ENCODE results near the gene ACOX3.
"Not testable (repeated sequence)": the region's sequence is repeated elsewhere in the genome, so short reads cannot be mapped to it uniquely, and the experiment has no call there.

Gene ACOX3

DNA sequence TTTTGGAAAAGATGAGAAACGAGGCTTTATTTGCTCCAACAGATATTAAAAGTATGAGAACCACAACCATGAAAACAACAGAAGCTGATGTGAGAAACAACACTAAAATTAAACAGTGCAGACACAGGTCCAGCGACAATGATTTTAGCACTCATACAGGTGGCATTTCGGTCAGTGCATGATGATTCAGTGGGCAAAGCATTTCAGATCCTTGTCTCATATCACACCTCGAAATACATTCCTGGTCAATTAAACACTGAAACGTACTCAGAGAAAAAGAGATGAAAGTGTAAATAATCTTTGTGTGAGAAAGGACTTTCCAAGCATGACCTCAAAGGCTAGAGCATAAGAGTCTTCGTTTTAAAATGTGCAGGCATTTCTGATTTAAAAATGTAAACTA, 85.2 kb downstream of the ACOX3 start:
- Histone ChIP-seq H3K4me3 (ENCODE audit: insufficient read depth, low read depth, low read length, poor library complexity, severe bottlenecking) (no peak overlapping the region), H3K36me3 (ENCODE audit: control insufficient read depth, insufficient read depth, low read length) (no peaks in the 10 kb centered on the region), H3K9me3 (ENCODE audit: control insufficient read depth, low read length) (no peaks in the 10 kb centered on the region), H3K27me3 (replicated peaks; ENCODE audit: control insufficient read depth, insufficient read depth, low read length, poor library complexity, severe bottlenecking) (no peaks in the 10 kb centered on the region), H3K4me1 (ENCODE audit: control insufficient read depth, insufficient read depth, low read length, poor library complexity, severe bottlenecking) (no peaks in the 10 kb centered on the region), H3K27ac (ENCODE audit: insufficient read depth, low read length, poor library complexity, severe bottlenecking) (no peak overlapping the region)
- DNase-seq, result no peak

- Histone ChIP-seq H3K9me3 (ENCODE audit: control insufficient read depth, low read length) (no peaks in the 10 kb centered on the region), H3K36me3 (ENCODE audit: control insufficient read depth, insufficient read depth, low read length) (no peaks in the 10 kb centered on the region), H3K4me1 (ENCODE audit: control insufficient read depth, insufficient read depth, low read length, poor library complexity, severe bottlenecking) (no peaks in the 10 kb centered on the region), H3K27me3 (replicated peaks; ENCODE audit: control insufficient read depth, insufficient read depth, low read length, poor library complexity, severe bottlenecking) (no peaks in the 10 kb centered on the region), H3K27ac (ENCODE audit: insufficient read depth, low read length, poor library complexity, severe bottlenecking) (no peak overlapping the region), H3K4me3 (ENCODE audit: insufficient read depth, low read depth, low read length, poor library complexity, severe bottlenecking) (no peak overlapping the region)
- DNase-seq, result no peak
Measured at GRCh38 chr4:8353912-8354453, 86.5 kb downstream of the ACOX3 start.

DNA sequence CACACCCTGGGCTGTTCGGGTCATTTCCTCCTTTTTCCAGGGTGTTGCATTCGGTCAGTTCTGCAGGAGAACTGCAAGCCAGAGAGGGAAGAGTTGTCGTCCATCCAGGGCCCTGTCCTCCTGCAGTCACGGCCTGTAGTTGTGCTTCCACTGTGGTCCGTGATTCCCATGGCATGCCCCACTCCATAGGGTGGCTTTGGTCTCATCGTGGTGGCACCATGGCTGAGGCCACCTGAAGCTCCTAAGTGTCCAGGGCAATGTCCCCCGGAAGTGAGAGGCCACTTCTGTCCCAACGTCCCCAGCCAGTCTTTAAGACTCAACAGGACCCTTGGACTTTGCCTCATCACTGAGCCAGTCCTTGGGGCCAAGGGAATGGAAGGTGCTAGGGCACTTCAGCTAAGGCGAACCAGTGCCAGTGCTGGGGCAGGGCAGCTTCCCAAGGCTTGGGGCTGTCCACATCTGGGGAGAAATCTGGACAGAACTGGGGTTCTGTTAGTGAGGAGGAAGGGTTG, 87.3 kb downstream of the ACOX3 start:
- DNase-seq, result no peak
- no peaks in the 10 kb centered on the region for H3K9me3 ChIP-seq (ENCODE audit: control insufficient read depth, low read length)

GRCh38 chr4:8352368-8353157, 88.0 kb downstream of the ACOX3 start:
- H3K36me3 ChIP-seq (ENCODE audit: control insufficient read depth, insufficient read depth, low read length), result no peaks in the 10 kb centered on the region
- no peaks in the 10 kb centered on the region for H3K4me1 ChIP-seq (ENCODE audit: control insufficient read depth, insufficient read depth, low read length, poor library complexity, severe bottlenecking)
- H3K27ac ChIP-seq (ENCODE audit: insufficient read depth, low read length, poor library complexity, severe bottlenecking), result no peak overlapping the region
- H3K9me3 ChIP-seq (ENCODE audit: control insufficient read depth, low read length), result no peaks in the 10 kb centered on the region
- no peaks in the 10 kb centered on the region for H3K27me3 ChIP-seq (replicated peaks; ENCODE audit: control insufficient read depth, insufficient read depth, low read length, poor library complexity, severe bottlenecking)
- H3K4me3 ChIP-seq (ENCODE audit: insufficient read depth, low read depth, low read length, poor library complexity, severe bottlenecking), result no peak overlapping the region
- no peak for DNase-seq

More for the DNA sequence above, 87.3 kb downstream of the ACOX3 start:
- Histone ChIP-seq H3K36me3 (ENCODE audit: control insufficient read depth, insufficient read depth, low read length) (no peaks in the 10 kb centered on the region), H3K4me1 (ENCODE audit: control insufficient read depth, insufficient read depth, low read length, poor library complexity, severe bottlenecking) (no peaks in the 10 kb centered on the region), H3K27ac (ENCODE audit: insufficient read depth, low read length, poor library complexity, severe bottlenecking) (no peak overlapping the region), H3K4me3 (ENCODE audit: insufficient read depth, low read depth, low read length, poor library complexity, severe bottlenecking) (no peak overlapping the region), H3K27me3 (replicated peaks; ENCODE audit: control insufficient read depth, insufficient read depth, low read length, poor library complexity, severe bottlenecking) (no peaks in the 10 kb centered on the region)

GRCh38 chr4:8351931-8352367, 88.6 kb downstream of the ACOX3 start:
- no peaks in the 10 kb centered on the region for H3K27me3 ChIP-seq (replicated peaks; ENCODE audit: control insufficient read depth, insufficient read depth, low read length, poor library complexity, severe bottlenecking)
- no peak for DNase-seq
- H3K4me1 ChIP-seq (ENCODE audit: control insufficient read depth, insufficient read depth, low read length, poor library complexity, severe bottlenecking), result no peaks in the 10 kb centered on the region
- no peak overlapping the region for H3K4me3 ChIP-seq (ENCODE audit: insufficient read depth, low read depth, low read length, poor library complexity, severe bottlenecking)
- no peaks in the 10 kb centered on the region for H3K36me3 ChIP-seq (ENCODE audit: control insufficient read depth, insufficient read depth, low read length)
- no peaks in the 10 kb centered on the region for H3K9me3 ChIP-seq (ENCODE audit: control insufficient read depth, low read length)
- H3K27ac ChIP-seq (ENCODE audit: insufficient read depth, low read length, poor library complexity, severe bottlenecking), result no peak overlapping the region

DNA sequence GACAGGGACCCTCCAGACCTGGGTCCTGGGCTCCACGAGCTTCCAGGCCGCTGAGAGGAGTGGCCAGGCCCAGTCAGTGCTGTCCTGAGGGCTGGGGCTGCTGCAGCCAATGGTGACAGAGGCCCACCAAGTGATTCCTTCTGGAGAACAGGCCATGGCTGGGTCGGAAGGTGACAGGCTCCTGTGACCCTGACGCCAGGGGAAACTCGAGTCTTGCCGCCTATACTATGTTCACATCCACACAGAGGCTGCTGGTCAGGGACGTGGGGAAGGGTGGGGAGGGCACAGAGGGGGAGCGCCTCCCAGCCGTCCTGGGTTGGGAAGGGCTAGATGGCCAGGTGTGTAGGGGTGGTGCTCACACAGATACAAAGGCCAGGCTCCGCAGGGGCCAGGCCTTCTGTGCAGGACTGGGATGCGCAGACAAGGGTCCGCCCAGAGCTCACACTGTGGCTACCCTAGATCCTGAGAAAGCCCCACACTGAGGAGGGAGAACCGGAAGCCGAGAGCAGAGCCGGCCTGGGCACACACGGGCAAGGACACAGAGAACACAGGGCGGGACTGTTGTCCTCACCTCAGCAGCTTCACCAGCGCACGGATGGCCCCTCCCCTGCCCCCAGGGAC, 89.6 kb downstream of the ACOX3 start:
- Histone ChIP-seq H3K27me3 (replicated peaks; ENCODE audit: control insufficient read depth, insufficient read depth, low read length, poor library complexity, severe bottlenecking) (no peaks in the 10 kb centered on the region), H3K4me1 (ENCODE audit: control insufficient read depth, insufficient read depth, low read length, poor library complexity, severe bottlenecking) (no peaks in the 10 kb centered on the region), H3K27ac (ENCODE audit: insufficient read depth, low read length, poor library complexity, severe bottlenecking) (no peak overlapping the region), H3K36me3 (ENCODE audit: control insufficient read depth, insufficient read depth, low read length) (no peaks in the 10 kb centered on the region), H3K9me3 (ENCODE audit: control insufficient read depth, low read length) (no peaks in the 10 kb centered on the region), H3K4me3 (ENCODE audit: insufficient read depth, low read depth, low read length, poor library complexity, severe bottlenecking) (no peak overlapping the region)
- no peak for DNase-seq

DNA sequence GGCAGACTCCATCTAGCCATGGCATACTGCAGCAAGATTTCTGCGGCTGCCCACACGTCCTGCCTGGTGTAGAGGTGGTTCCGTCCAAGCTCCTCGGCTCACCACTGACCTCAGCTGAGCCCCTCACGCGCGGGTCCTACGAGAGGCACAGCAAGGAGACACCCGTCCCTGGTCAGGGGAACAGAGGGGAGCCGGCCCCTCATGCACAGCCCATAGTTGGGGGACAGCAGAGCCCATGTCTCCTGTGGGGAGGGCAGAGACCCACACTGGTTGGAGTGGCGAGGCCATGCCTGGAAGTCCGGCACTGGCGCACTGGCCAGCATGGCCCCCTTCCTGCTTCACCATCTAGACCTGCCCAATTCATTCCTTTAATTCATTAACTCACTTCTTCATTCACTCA, 90.2 kb downstream of the ACOX3 start:
- Histone ChIP-seq H3K4me1 (ENCODE audit: control insufficient read depth, insufficient read depth, low read length, poor library complexity, severe bottlenecking) (no peaks in the 10 kb centered on the region), H3K9me3 (ENCODE audit: control insufficient read depth, low read length) (no peaks in the 10 kb centered on the region), H3K4me3 (ENCODE audit: insufficient read depth, low read depth, low read length, poor library complexity, severe bottlenecking) (no peak overlapping the region), H3K27me3 (replicated peaks; ENCODE audit: control insufficient read depth, insufficient read depth, low read length, poor library complexity, severe bottlenecking) (no peaks in the 10 kb centered on the region), H3K36me3 (ENCODE audit: control insufficient read depth, insufficient read depth, low read length) (no peaks in the 10 kb centered on the region), H3K27ac (ENCODE audit: insufficient read depth, low read length, poor library complexity, severe bottlenecking) (no peak overlapping the region)
- no peak for DNase-seq

GRCh38 chr4:8349664-8350236, 90.8 kb downstream of the ACOX3 start:
- no peak for DNase-seq
- no peaks in the 10 kb centered on the region for H3K27me3 ChIP-seq (replicated peaks; ENCODE audit: control insufficient read depth, insufficient read depth, low read length, poor library complexity, severe bottlenecking)
- no peaks in the 10 kb centered on the region for H3K9me3 ChIP-seq (ENCODE audit: control insufficient read depth, low read length)
- H3K4me1 ChIP-seq (ENCODE audit: control insufficient read depth, insufficient read depth, low read length, poor library complexity, severe bottlenecking), result no peaks in the 10 kb centered on the region
- no peaks in the 10 kb centered on the region for H3K36me3 ChIP-seq (ENCODE audit: control insufficient read depth, insufficient read depth, low read length)
- H3K4me3 ChIP-seq (ENCODE audit: insufficient read depth, low read depth, low read length, poor library complexity, severe bottlenecking), result no peak overlapping the region
- no peak overlapping the region for H3K27ac ChIP-seq (ENCODE audit: insufficient read depth, low read length, poor library complexity, severe bottlenecking)

DNA sequence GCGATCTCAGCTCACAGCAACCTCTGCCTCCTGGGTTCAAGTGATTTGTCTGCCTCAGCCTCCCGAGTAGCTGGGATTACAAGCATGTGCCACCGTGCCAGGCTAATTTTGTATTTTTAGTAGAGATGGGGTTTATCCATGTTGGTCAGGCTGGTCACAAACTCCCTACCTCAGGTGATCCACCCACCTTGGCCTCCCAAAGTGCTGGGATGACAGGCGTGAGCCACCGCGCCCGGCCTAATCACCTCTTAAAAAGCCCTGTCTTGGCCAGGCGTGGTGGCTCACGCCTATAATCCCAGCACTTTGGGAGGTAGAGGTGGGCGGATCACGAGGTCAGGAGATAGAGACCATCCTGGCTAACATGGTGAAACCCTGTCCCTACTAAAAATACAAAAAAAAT, 91.3 kb downstream of the ACOX3 start:
- H3K4me1 ChIP-seq (ENCODE audit: control insufficient read depth, insufficient read depth, low read length, poor library complexity, severe bottlenecking); H3K27ac ChIP-seq (ENCODE audit: insufficient read depth, low read length, poor library complexity, severe bottlenecking); H3K4me3 ChIP-seq (ENCODE audit: insufficient read depth, low read depth, low read length, poor library complexity, severe bottlenecking); H3K9me3 ChIP-seq (ENCODE audit: control insufficient read depth, low read length); H3K36me3 ChIP-seq (ENCODE audit: control insufficient read depth, insufficient read depth, low read length); DNase-seq; H3K27me3 ChIP-seq (replicated peaks; ENCODE audit: control insufficient read depth, insufficient read depth, low read length, poor library complexity, severe bottlenecking): not testable (repeated sequence)

DNA sequence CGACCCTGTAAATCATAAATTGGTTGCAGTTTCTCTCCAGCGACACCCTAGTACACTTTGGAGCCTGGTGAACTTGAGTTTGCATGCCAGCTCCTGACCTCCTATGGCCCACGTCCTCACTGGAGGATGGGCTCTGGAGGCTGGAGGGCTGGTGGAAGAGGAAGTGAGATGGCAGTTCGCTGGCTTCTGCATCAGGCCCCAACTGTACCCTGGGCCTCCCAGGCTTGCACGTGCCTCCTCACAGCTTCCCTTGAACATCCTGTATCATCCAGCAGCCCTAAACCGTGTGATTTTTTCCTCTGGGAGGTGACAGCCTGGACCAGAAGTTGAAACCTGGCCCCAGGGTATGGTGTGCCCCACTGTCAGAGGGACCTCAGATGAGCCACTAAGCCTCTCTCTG, 92.5 kb downstream of the ACOX3 start:
- no peaks in the 10 kb centered on the region for H3K9me3 ChIP-seq (ENCODE audit: control insufficient read depth, low read length)
- no peak overlapping the region for H3K27ac ChIP-seq (ENCODE audit: insufficient read depth, low read length, poor library complexity, severe bottlenecking)
- H3K27me3 ChIP-seq (replicated peaks; ENCODE audit: control insufficient read depth, insufficient read depth, low read length, poor library complexity, severe bottlenecking), result no peaks in the 10 kb centered on the region
- no peaks in the 10 kb centered on the region for H3K4me1 ChIP-seq (ENCODE audit: control insufficient read depth, insufficient read depth, low read length, poor library complexity, severe bottlenecking)
- no peak for DNase-seq
- H3K4me3 ChIP-seq (ENCODE audit: insufficient read depth, low read depth, low read length, poor library complexity, severe bottlenecking), result no peak overlapping the region
- H3K36me3 ChIP-seq (ENCODE audit: control insufficient read depth, insufficient read depth, low read length), result no peaks in the 10 kb centered on the region

All from effector memory CD4-positive, alpha-beta T cell (primary cell).